Activated naive CD4-positive, alpha-beta T cell treated with Interleukin-2 at 50 U/mL for 16 hours (primary cell): ENCODE data around the gene NHLH2.

Experiments
- DNase-seq: peaks from one replicate; pipeline ENCODE4 v3.0.0-alpha.2; 2020

The NHLH2 gene

GRCh38 chr1:115796897-115797296 lies 44.0 kb downstream of the NHLH2 start:
- no peak for DNase-seq

GRCh38 chr1:115796036-115796435 lies 44.9 kb downstream of the NHLH2 start:
- DNase-seq, result no peak

GRCh38 chr1:115794976-115795639 lies 45.8 kb downstream of the NHLH2 start:
- DNase-seq, result no peak

- no peak for DNase-seq
Observed at GRCh38 chr1:115793162-115793561, 47.8 kb downstream of the NHLH2 start.

GRCh38 chr1:115791816-115792215 lies 49.1 kb downstream of the NHLH2 start:
- no peak for DNase-seq

- DNase-seq, result no peak
Observed at GRCh38 chr1:115790846-115791245, 50.1 kb downstream of the NHLH2 start.

GRCh38 chr1:115790356-115790755 lies 50.6 kb downstream of the NHLH2 start:
- no peak for DNase-seq
